K562 (cell line): ENCODE results near the gene KMT2E. TPM values are rescaled to one million over a fixed set of nuclear protein-coding genes. Genes with fewer than 3 reads are reported as not detected.
"Not testable (repeated sequence)": the region's sequence is repeated elsewhere in the genome, so short reads cannot be mapped to it uniquely, and the experiment has no call there.

ENCODE experiments used
- ATAC-seq: fragments of 200-7000 bp; cut with Tn5 transposase; 3 replicates; pipeline ENCODE4 v1.9.1; 2020; ENCODE audit warnings: moderate library complexity
- BruUV-seq: library from RNA; stranded (reverse); fragments of 400-500 nt; replicated peaks from 2 replicates; lab custom pipeline; 2021; lab: Mats Ljungman, UMichigan
- CTCF ChIA-PET: fragments of 300-600 bp; formaldehyde crosslinking; extraction: SDS; loops from one replicate; lab custom pipeline; 2021; ENCODE audit warnings: low intra/inter-chr PET ratio; lab: Yijun Ruan, JAX
- POLR2A ChIA-PET: fragments of 300-600, 350-650 bp; sonication (Branson Sonifier 250); formaldehyde crosslinking; extraction: SDS; loops from one replicate; lab custom pipeline; 2021; ENCODE audit warnings: antibody characterized with exemption, inconsistent platforms; lab: Yijun Ruan, JAX
- DNase-seq, 4 experiments: peaks; one replicate each; pipeline versions ENCODE4 v3.0.0 to v3.0.0-alpha.2; 2011 to 2018; ENCODE audit warnings: low spot score in 3 of 4, mixed read lengths in 3 of 4; ENCODE audit errors: extremely low read depth in 1 of 4
- FAIRE-seq: peaks from 2 replicates; lab custom pipeline; 2011; peaks lifted over from hg19 to GRCh38; lab: Jason Lieb, UNC
- H2AFZ ChIP-seq: 2 replicates; pipeline ENCODE4 v1.6.0; 2011; ENCODE audit warnings: low read depth, low read length, control low read depth, inconsistent platforms
- H3K27ac ChIP-seq: fragments of 200-600 bp; 3 replicates; pipeline ENCODE4 v1.8.0; 2011; ENCODE audit warnings: low read depth, mild to moderate bottlenecking, control low read depth, inconsistent platforms, low read length, moderate library complexity, mixed read lengths; ENCODE audit errors: extremely low read depth
- H3K27me3 ChIP-seq, 2 experiments: fragments of 300-600 bp in 1 of 2; 2 replicates in 1 of 2; 3 replicates in 1 of 2; pipeline versions ENCODE4 v1.6.0 to v1.8.0; 2011; ENCODE audit warnings: inconsistent platforms in 2 of 2, low read length in 2 of 2, mild to moderate bottlenecking in 1 of 2, mixed read lengths in 1 of 2, moderate library complexity in 1 of 2; ENCODE audit not compliant: control insufficient read depth in 2 of 2, insufficient read depth in 2 of 2
- H3K36me3 ChIP-seq: fragments of 300-600 bp; 3 replicates; pipeline ENCODE4 v1.8.0; 2011; ENCODE audit warnings: mild to moderate bottlenecking, low read length, inconsistent platforms; ENCODE audit not compliant: control insufficient read depth, insufficient read depth
- H3K4me1 ChIP-seq, 2 experiments: fragments of 200-600 bp in 1 of 2; replicated peaks in 1 of 2; 2 replicates in 1 of 2; 3 replicates in 1 of 2; pipeline versions ENCODE4 v1.5.1 to v1.8.0; 2011; ENCODE audit warnings: inconsistent platforms in 2 of 2, low read length in 2 of 2, mild to moderate bottlenecking in 1 of 2, mixed read lengths in 1 of 2, moderate library complexity in 1 of 2; ENCODE audit not compliant: control insufficient read depth in 2 of 2, insufficient read depth in 2 of 2
- H3K4me2 ChIP-seq: 2 replicates; pipeline ENCODE4 v1.6.1; 2011; ENCODE audit warnings: low read length, control low read depth, inconsistent platforms, mixed read lengths; ENCODE audit not compliant: insufficient read depth
- H3K4me3 ChIP-seq: fragments of 200-600 bp; sonication (generic), shearing (Covaris generic); 2 replicates; pipeline ENCODE4 v1.5.1; 2016; ENCODE audit warnings: control low read depth, inconsistent platforms
- H3K79me2 ChIP-seq: fragments of 200-600 bp; 3 replicates; pipeline ENCODE4 v1.8.0; 2011; ENCODE audit warnings: low read length, inconsistent platforms; ENCODE audit not compliant: control insufficient read depth, insufficient read depth
- H3K9ac ChIP-seq, 2 experiments: 2 replicates each; pipeline versions ENCODE4 v1.6.0 to v1.6.1; 2011; ENCODE audit warnings: low read depth in 2 of 2, low read length in 2 of 2, control low read depth in 1 of 2, inconsistent platforms in 1 of 2, mild to moderate bottlenecking in 1 of 2, mixed read lengths in 1 of 2; ENCODE audit not compliant: insufficient read depth in 1 of 2
- H3K9me1 ChIP-seq: one replicate; pipeline ENCODE4 v1.6.0; 2011; ENCODE audit warnings: inconsistent platforms, mild to moderate bottlenecking, low read length, moderate library complexity; ENCODE audit not compliant: control insufficient read depth, insufficient read depth
- H3K9me3 ChIP-seq: replicated peaks from 2 replicates; pipeline ENCODE4 v1.5.1; 2011; ENCODE audit warnings: low read depth, low read length, inconsistent platforms; ENCODE audit not compliant: control insufficient read depth, insufficient read depth
- H4K20me1 ChIP-seq: replicated peaks from 2 replicates; pipeline ENCODE4 v1.6.1; 2011; ENCODE audit warnings: low read length, inconsistent platforms, mixed read lengths; ENCODE audit not compliant: control insufficient read depth, insufficient read depth
- NFRKB ChIP-seq: fragments of 450-650 bp; IDR thresholded peaks from 2 replicates; pipeline ENCODE4 v1.6.1; 2016; ENCODE audit warnings: low read depth
- ZNF263 ChIP-seq: sonication (generic); formaldehyde crosslinking; IDR thresholded peaks from 2 replicates; pipeline ENCODE4 v1.8.0; 2022; ENCODE audit warnings: mild to moderate bottlenecking, missing genetic modification reagents, borderline replicate concordance
- ZNF444 ChIP-seq: fragments of 250-450 bp; sonication (Bioruptor Pico); IDR thresholded peaks from 2 replicates; pipeline ENCODE4 v1.4.0; 2020; ENCODE audit warnings: mild to moderate bottlenecking, moderate library complexity
- WGBS: fragments of 100-300 bp; shearing (Covaris generic); methylation state at CpG from one replicate; pipeline ENCODE4 v1.1.6; 2016; ENCODE audit warnings: low coverage, mixed read lengths; ENCODE audit not compliant: insufficient coverage; ENCODE audit errors: missing lambda C conversion rate; 5-methylcytosine and 5-hydroxymethylcytosine counted together
- in situ Hi-C: fragments of 300-500 bp; cut with MboI; formaldehyde crosslinking; loops from 4 replicates; pipeline ENCODE4 v1.15.0; 2018; ENCODE audit warnings: inconsistent platforms, mixed read lengths
- intact Hi-C: fragments of 100-400 bp; cut with micrococcal nuclease; formaldehyde crosslinking; loops from 2 replicates; pipeline ENCODE4 v1.14.2; 2022
- polyA plus RNA-seq, 8 experiments: library from polyadenylated mRNA; depleted of rRNA in 4 of 8; stranded (reverse) in 5 of 8; unstranded in 3 of 8; fragments of >200 nt; fragmentation: Nextera tagmentation in 2 of 8; fragmentation: Illumina TruSeq in 1 of 8; extraction: Ambion mirVana in 2 of 8; extraction: Trizol in 1 of 8; gene quantifications; 2 replicates each; pipeline versions ENCODE4 v1.2.1 to v1.2.3, GENCODE V29; 2011 to 2014; ENCODE audit warnings: inconsistent platforms in 1 of 8, missing spikeins in 1 of 8
- total RNA-seq, 7 experiments: library from RNA; depleted of rRNA in 6 of 7; stranded (reverse); fragments of >200 nt in 6 of 7; fragmentation: Illumina TruSeq in 2 of 7; extraction: Trizol in 2 of 7; gene quantifications; 2 replicates each; pipeline versions ENCODE4 v1.2.1 to v1.2.3, GENCODE V29; 2011 to 2021; ENCODE audit warnings: low replicate concordance in 1 of 7

Gene KMT2E
- total and polyA plus RNA-seq, 9 of the 15 experiments (the other 6 are each of a cell fraction or from before 2014, with no cell fraction given), result 8.9 to 55.3 (median 38.1) TPM

DNA sequence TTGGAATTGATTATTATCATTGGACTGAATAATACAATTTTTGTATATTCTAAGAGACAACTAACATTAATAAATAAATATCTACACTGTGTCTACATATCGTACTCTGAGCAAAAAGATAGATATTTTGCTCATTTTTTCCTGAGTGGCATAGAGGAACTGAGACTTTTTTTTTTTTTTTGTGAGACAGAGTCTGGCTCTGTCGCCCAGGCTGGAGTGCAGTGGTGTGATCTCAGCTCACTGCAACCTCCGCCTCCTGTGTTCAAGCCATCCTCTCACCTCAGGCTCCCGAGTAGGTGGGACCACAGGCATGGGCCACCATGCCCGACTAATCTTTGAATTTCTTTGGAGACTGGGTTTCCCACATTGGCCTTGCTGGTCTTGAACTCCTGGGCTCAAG lies 14.0 kb downstream of the KMT2E start:
- DNase-seq, result no peak
- TF ChIP-seq NFRKB (no peak), ZNF263 (no peak), ZNF444 (CRISPR knock-in tag) (no peak)
- ATAC-seq, result no peak
- Histone ChIP-seq H3K36me3 (no peaks in the 10 kb centered on the region; the same call in 2 of the 3 replicates), H3K9me1 (no peaks in the 10 kb centered on the region), H3K4me3 (no peak overlapping the region), H3K9me3 (no peaks in the 10 kb centered on the region), H3K27me3 (no peaks in the 10 kb centered on the region), H4K20me1 (peaks cover 51% of the 10 kb centered on the region), H3K9ac (no peak overlapping the region), H3K27ac (no peak overlapping the region), H3K4me2 (no peak overlapping the region), H3K4me1 (peaks cover 0 to 9% of the 10 kb centered on the region in 2 experiments; a peak in 2 of 5 replicates), H2AFZ (no peak overlapping the region), H3K79me2 (peaks cover 99% of the 10 kb centered on the region)
- WGBS, result 92% methylated on average over 5 of the region's 5 CpGs
- POLR2A ChIA-PET, result interaction anchor here (0.7 to 6.6 kb wide), 7 partner anchors 9 to 24 kb away, joined by 3 to 144 read pairs (median 8); partner anchors contain the start of gene KMT2E
- intact Hi-C loops, result no loop called here
- no TSS peak for BruUV-seq
- no peak for FAIRE-seq
- CTCF ChIA-PET, result no interaction called here
- in situ Hi-C loops, result no loop called here

DNA sequence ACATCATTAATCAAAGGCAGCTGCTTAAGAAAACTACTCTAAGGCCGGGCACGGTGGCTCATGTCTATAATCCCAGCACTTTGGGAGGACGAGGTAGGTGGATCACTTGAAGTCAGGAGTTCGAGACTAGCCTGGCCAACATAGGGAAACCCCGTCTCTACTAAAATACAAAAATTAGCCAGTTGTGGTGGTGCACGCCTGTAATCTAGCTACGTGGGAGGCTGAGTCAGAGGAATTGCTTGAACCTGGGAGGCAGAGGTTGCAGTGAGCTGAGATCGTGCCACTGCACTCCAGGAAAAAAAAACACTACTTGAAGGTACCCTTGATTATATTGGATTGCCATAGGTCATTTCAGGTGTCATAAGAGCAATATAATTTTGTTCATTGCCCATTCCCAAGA lies 14.9 kb downstream of the KMT2E start:
- H2AFZ ChIP-seq, H3K9ac ChIP-seq, H3K4me2 ChIP-seq, CTCF ChIA-PET, BruUV-seq, H3K27me3 ChIP-seq, ATAC-seq, H3K27ac ChIP-seq, H3K9me3 ChIP-seq, H3K4me3 ChIP-seq, DNase-seq, FAIRE-seq, intact Hi-C loops, H3K9me1 ChIP-seq, in situ Hi-C loops, H3K36me3 ChIP-seq: not testable (repeated sequence)
- peaks cover 7 to 14% of the 10 kb centered on the region in 2 experiments; a peak in 3 of 5 replicates for H3K4me1 ChIP-seq
- POLR2A ChIA-PET, result interaction anchor here (0.6 to 6.6 kb wide), 7 partner anchors 9 to 359 kb away, joined by 3 to 144 read pairs (median 4); partner anchors contain the start of gene KMT2E
- H3K79me2 ChIP-seq, result peaks cover 100% of the 10 kb centered on the region
- H4K20me1 ChIP-seq, result peaks cover 56% of the 10 kb centered on the region
- 91% methylated on average over 8 of the region's 8 CpGs for WGBS
